Spleen (tissue), 7 donors: ENCODE results near the gene FAM20C.

Experiments
- CTCF ChIP-seq, 11 experiments: fragments of 200-600 bp in 7 of 11; fragments of 450-650 bp in 4 of 11; sonication (generic) in 4 of 11; IDR thresholded peaks in 8 of 11; conservative IDR thresholded peaks in 3 of 11; 1 replicate in 7 of 11; 2 replicates in 4 of 11; pipeline versions ENCODE4 v1.4.0 to v1.8.0; 2016 to 2021; ENCODE audit warnings: antibody characterized with exemption in 11 of 11, inconsistent platforms in 4 of 11, mild to moderate bottlenecking in 1 of 11
- POLR2AphosphoS5 ChIP-seq, 3 donors: sonication (generic); formaldehyde crosslinking; IDR thresholded peaks; one replicate each; pipeline ENCODE4 v1.5.1; 2017; ENCODE audit warnings: antibody characterized with exemption in 3 of 3
- donor health status: DM: no; HTN: no; CAD: no; lungs with moderate emphysema.
- donor health status: DM: no; HTN: no; CAD: no.
- donor health status: DM: no; HTN: no; CAD: no.

- TF ChIP-seq CTCF (IDR thresholded peaks at IDR 0.05 in 8 of 11, conservative IDR thresholded peaks at IDR 0.05 in 3 of 11) = no peak
- no peak for TF ChIP-seq POLR2AphosphoS5 (IDR thresholded peaks at IDR 0.05)
These were observed 3.9 kb downstream of the FAM20C start for GRCh38 chr7:196283-196682.
